Nephron (organoid): ENCODE measurements around the gene CDT1.
A peak's percentile ranks its signal among the peaks of the same experiment; 100 is the strongest.
"Not testable (repeated sequence)": the region's sequence is repeated elsewhere in the genome, so short reads cannot be mapped to it uniquely, and the experiment has no call there.

Experiments
- H3K27ac Mint-ChIP-seq, 3 experiments: 2 replicates each; pipeline ENCODE4 v1.8.0; 2020; ENCODE audit warnings: mixed read lengths in 3 of 3, mild to moderate bottlenecking in 2 of 3, moderate library complexity in 1 of 3
- H3K27me3 Mint-ChIP-seq: 2 replicates; pipeline ENCODE4 v1.8.0; 2021; ENCODE audit warnings: low read depth, mild to moderate bottlenecking, moderate library complexity, mixed read lengths
- H3K36me3 Mint-ChIP-seq: 2 replicates; pipeline ENCODE4 v1.8.0; 2020; ENCODE audit warnings: low read depth, mixed read lengths
- H3K4me1 Mint-ChIP-seq: 2 replicates; pipeline ENCODE4 v1.8.0; 2020; ENCODE audit warnings: mixed read lengths
- H3K4me3 Mint-ChIP-seq, 3 experiments: 2 replicates each; pipeline ENCODE4 v1.8.0; 2020; ENCODE audit warnings: mild to moderate bottlenecking in 3 of 3, mixed read lengths in 3 of 3, moderate library complexity in 2 of 3
- H3K9me3 Mint-ChIP-seq: 2 replicates; pipeline ENCODE4 v1.8.0; 2020; ENCODE audit warnings: mixed read lengths
- TF ChIP-seq, protein P1 (sequence below), 3 experiments: fragments of 200-600 bp; sonication (generic); IDR thresholded peaks; one replicate each; pipeline ENCODE4 v1.5.0; 2021; ENCODE audit warnings: antibody characterized with exemption in 3 of 3; ENCODE audit not compliant: unreplicated experiment in 3 of 3

The CDT1 gene

DNA sequence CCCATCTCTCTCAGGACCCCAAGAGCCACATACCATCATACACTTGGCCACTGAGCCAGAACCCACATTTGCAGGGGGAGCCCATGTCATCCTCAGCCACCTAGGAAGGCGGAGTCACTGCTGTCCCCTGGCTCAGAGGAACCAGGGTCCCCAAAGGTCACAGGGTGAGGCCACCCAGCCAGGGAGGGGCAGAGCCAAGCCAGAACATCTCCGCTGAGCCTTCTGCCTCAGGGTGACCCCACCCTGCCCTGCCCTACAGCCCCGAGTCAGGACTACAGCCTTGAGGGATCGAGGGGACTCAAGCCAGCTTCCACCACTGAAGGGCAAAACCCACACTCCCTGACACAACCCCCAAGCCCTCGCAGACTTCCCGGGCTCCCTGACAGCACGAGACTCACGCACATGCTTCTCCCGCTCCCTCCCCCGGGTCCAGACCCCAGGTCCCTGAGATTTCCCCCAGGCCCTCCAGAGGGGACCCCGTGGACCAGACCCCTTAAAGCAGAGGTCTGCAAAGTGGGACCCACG, 36.0 kb upstream of the CDT1 start:
- Mint-ChIP-seq H3K4me3 (no peak overlapping the region), H3K27me3 (peaks cover 21% of the 10 kb centered on the region), H3K36me3 (no peaks in the 10 kb centered on the region), H3K9me3 (no peaks in the 10 kb centered on the region), H3K4me1 (peaks cover 24% of the 10 kb centered on the region), H3K27ac (no peak overlapping the region)
- TF ChIP-seq, protein P1, sequence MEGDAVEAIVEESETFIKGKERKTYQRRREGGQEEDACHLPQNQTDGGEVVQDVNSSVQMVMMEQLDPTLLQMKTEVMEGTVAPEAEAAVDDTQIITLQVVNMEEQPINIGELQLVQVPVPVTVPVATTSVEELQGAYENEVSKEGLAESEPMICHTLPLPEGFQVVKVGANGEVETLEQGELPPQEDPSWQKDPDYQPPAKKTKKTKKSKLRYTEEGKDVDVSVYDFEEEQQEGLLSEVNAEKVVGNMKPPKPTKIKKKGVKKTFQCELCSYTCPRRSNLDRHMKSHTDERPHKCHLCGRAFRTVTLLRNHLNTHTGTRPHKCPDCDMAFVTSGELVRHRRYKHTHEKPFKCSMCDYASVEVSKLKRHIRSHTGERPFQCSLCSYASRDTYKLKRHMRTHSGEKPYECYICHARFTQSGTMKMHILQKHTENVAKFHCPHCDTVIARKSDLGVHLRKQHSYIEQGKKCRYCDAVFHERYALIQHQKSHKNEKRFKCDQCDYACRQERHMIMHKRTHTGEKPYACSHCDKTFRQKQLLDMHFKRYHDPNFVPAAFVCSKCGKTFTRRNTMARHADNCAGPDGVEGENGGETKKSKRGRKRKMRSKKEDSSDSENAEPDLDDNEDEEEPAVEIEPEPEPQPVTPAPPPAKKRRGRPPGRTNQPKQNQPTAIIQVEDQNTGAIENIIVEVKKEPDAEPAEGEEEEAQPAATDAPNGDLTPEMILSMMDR (IDR thresholded peaks at IDR 0.05; ENCODE audit: unreplicated experiment in 3 of 3), result no peak

DNA sequence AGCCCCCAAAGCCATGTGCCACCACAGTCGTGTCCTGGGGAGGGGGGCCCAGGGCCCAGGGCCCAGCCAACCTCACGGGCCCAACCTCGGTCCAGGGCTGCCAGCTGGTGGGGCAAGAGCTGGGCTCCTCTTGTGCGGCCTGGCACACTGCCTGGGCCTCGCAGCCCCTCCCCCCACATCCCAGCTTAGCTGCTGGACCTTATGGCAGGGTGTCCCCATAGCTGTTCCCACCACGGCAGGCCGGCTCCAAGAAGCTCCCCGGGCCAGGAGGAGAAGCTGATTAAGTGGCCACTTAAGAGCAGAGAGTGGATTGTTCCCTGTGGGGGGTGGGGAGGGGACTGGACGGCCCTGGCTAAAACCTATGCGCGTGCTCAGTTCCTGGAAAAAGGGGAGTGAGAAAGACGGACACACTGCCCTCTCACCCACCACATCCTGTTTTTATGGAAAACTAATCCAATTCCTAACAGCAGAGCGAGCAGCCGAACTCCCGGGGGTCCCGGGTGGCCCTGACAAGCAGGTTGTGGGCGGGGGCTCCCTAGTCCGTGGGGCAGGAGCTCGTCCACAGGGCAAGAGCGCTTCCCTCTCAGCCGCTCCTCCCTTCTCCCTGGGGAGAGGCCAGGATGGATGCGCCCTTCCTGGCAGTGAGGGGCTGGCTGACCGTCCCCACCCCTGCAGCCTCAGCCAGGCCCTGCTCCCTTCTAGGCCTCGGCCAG, 35.4 kb upstream of the CDT1 start:
- TF ChIP-seq, protein P1 (IDR thresholded peaks at IDR 0.05; ENCODE audit: unreplicated experiment in 3 of 3), result no peak
- H3K4me3 Mint-ChIP-seq, result no peak overlapping the region
- no peaks in the 10 kb centered on the region for H3K36me3 Mint-ChIP-seq
- peaks cover 24% of the 10 kb centered on the region for H3K27me3 Mint-ChIP-seq
- no peaks in the 10 kb centered on the region for H3K9me3 Mint-ChIP-seq
- H3K4me1 Mint-ChIP-seq, result peaks cover 26% of the 10 kb centered on the region
- H3K27ac Mint-ChIP-seq, result no peak overlapping the region

DNA sequence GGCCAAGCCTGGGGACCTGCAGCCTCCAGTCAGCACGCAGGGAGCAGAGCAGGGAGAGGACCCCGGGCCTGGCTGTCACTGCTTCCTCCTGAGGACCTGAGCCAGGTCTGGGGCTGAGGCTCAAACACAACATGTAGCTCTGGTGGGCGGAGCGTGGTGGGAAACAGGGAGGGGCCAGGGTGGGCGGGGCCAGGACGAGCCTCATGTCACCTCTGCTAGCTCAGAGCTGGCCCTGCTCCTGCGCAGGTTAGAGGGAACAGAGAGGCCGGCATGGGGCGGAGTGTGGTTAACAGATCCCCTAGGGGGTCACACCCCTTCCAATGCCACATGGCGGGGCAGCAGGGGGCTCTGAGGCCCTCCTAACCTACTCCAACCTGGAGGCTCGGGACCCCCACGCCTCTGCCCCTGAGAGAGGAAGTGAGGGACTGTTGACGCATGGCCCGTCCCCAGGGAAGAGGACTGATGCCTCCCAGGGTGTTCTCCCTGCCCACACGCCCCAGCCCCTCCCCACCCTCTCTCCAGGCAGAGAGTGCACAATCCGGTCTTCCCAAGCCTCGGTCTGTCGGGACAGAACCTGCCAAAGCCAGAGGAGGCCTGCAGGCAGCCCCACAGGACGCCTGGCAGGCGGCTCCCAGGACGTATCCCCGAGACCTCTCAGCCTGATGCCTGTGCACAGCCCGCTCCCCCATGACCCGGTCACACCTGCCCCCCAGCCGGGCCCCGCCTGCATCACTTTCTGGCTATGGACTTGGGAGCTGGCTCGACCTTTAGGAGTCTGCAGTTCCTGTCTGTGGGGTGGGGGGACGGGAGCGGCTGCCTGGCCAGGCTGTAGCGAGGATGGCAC, 33.8 kb upstream of the CDT1 start:
- peak overlapping the region in 2 of 3 experiments; percentile 27 to 32 for H3K4me3 Mint-ChIP-seq
- no peaks in the 10 kb centered on the region for H3K9me3 Mint-ChIP-seq
- H3K27me3 Mint-ChIP-seq, result peaks cover 21% of the 10 kb centered on the region
- H3K4me1 Mint-ChIP-seq, result peaks cover 22% of the 10 kb centered on the region
- H3K36me3 Mint-ChIP-seq, result no peaks in the 10 kb centered on the region
- TF ChIP-seq, protein P1 (IDR thresholded peaks at IDR 0.05; ENCODE audit: unreplicated experiment in 3 of 3), result no peak
- H3K27ac Mint-ChIP-seq, result peak overlapping the region; percentile 29 to 66 (median 59)

DNA sequence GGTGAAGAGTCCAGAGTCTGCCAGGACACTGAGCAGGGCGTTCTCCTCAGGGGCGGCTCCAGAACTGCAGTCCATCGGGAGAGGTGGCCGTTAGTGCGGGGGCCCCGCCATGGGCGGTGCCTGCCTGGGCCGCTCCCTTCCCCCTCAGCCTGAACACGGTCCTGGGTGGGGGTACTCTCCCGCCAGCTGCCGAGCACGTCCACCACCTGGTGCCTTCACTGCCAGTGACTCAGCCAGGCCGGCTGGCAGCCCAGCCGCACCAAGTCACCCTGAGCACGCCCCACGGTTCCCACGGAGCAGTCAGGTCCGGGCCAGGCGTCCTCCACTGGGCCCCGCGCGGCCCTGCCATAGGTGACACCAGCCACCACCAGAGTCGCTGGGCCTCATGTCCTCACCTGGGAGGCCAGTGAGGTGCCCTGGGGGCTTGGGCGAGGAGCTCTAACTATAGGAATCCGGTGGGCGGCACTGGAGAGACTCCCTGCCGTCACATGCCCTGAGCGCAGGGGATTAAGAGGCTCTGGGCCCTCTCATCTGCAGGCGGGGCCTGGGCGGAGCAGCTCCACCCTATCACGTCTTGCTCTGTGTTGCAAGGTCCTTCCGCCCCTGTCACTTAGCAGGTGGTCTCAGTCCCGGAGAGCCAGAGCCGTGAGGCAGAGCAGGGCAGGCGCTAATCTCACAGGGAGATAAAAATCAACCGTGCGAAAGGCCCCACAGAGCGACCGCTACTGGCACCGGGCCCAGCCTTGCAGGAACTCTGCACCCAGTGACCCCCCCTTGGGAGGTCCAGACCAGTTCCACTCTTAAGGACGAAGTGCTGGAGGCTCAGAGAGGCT, 32.9 kb upstream of the CDT1 start:
- Mint-ChIP-seq H3K36me3 (no peaks in the 10 kb centered on the region), H3K4me3 (peak overlapping the region; percentile 54 to 72 (median 67)), H3K4me1 (peaks cover 22% of the 10 kb centered on the region), H3K27ac (peak overlapping the region; percentile 81 to 94 (median 83)), H3K9me3 (no peaks in the 10 kb centered on the region), H3K27me3 (peaks cover 22% of the 10 kb centered on the region)
- TF ChIP-seq, protein P1 (IDR thresholded peaks at IDR 0.05; ENCODE audit: unreplicated experiment in 3 of 3), result no peak

- Mint-ChIP-seq H3K4me1 (peaks cover 22% of the 10 kb centered on the region), H3K36me3 (no peaks in the 10 kb centered on the region), H3K4me3 (peak overlapping the region; percentile 54 to 72 (median 67)), H3K27me3 (peaks cover 24% of the 10 kb centered on the region), H3K9me3 (no peaks in the 10 kb centered on the region), H3K27ac (peak overlapping the region; percentile 81 to 94 (median 83))
- TF ChIP-seq, protein P1 (IDR thresholded peaks at IDR 0.05; ENCODE audit: unreplicated experiment in 3 of 3), result no peak
Observed at GRCh38 chr16:88771294-88771772, 32.3 kb upstream of the CDT1 start.

GRCh38 chr16:88771781-88772180, 31.8 kb upstream of the CDT1 start:
- not testable (repeated sequence) for H3K27ac Mint-ChIP-seq, H3K36me3 Mint-ChIP-seq, H3K4me3 Mint-ChIP-seq, H3K9me3 Mint-ChIP-seq
- H3K4me1 Mint-ChIP-seq, result peaks cover 22% of the 10 kb centered on the region
- H3K27me3 Mint-ChIP-seq, result peaks cover 28% of the 10 kb centered on the region
